CD4-positive, alpha-beta T cell treated with Interleukin-6 for 4 hours (primary cell): ENCODE measurements around the gene TMEM40.
"Not testable (repeated sequence)": the region's sequence is repeated elsewhere in the genome, so short reads cannot be mapped to it uniquely, and the experiment has no call there.

ENCODE experiments used
- DNase-seq: peaks from one replicate; pipeline ENCODE4 v3.0.0-alpha.2; 2020; ENCODE audit warnings: mixed read lengths

The TMEM40 gene

DNA sequence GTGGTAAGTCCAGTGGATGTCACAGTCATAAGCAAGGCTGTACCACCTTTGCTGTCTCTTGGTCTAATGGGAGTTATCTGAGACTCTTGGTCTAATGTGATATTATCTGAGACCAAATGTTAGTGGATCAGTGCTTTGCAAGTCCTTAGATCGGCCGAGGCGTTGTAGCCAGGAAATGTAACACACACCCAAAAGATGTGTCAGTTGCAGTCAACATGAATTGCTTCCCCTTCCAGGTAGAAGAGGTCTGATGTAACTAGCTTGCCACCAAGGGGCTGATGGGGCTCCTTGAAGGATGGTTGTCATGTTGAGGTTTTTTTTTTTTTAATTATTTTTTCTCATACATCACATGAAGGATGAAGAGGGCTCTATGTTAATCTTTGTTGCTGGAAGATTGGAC is 49.7 kb downstream of the TMEM40 start:
- DNase-seq, result no peak

DNA sequence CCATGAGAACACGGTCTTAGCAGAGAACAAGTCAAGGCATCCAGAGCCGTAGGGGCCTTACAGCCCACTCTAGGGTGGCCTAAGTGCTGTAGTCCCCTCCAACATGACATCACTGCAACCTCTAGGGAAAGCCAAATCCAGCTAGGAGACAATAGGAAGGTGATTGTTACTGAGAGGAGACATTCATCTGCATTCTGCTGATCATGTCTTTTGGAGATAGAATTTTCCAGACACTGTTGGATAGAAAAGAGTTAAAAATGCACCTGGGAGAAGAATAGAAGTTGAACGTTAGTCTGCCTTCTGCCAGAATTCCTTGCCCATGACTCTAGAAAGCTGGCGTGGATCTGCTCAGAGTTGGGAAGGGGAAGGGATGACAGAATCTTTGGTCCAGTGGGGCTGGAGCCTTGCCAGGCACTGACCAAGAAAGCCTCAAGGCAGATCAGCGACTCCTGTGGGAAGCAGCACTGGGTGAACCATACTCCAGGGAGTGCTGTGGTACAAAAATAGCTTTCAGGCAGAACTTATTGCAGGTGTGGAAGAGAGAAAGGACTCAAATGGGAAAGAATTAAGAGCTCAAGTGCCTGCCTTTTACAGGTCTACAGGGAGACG is 50.4 kb downstream of the TMEM40 start:
- no peak for DNase-seq

DNA sequence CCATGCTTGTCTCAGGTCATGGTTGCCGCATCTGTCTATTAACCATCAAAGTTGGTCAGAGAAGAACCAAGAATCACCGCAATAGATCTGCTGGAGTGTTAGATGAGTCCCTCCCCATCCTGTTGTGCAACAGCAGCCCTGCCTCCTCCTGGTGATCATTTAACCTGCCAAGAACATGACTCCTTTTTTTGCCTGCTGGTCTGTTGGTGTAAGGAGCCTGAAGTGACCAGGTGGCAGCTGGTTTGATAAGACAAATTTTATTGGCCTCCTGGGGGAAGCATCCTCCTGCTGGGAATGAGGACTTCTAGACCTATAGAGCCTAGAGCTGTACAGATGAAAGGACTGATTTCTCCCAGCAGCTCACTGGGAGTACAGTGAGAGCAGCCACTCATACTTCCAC is 51.6 kb downstream of the TMEM40 start:
- DNase-seq, result no peak

DNA sequence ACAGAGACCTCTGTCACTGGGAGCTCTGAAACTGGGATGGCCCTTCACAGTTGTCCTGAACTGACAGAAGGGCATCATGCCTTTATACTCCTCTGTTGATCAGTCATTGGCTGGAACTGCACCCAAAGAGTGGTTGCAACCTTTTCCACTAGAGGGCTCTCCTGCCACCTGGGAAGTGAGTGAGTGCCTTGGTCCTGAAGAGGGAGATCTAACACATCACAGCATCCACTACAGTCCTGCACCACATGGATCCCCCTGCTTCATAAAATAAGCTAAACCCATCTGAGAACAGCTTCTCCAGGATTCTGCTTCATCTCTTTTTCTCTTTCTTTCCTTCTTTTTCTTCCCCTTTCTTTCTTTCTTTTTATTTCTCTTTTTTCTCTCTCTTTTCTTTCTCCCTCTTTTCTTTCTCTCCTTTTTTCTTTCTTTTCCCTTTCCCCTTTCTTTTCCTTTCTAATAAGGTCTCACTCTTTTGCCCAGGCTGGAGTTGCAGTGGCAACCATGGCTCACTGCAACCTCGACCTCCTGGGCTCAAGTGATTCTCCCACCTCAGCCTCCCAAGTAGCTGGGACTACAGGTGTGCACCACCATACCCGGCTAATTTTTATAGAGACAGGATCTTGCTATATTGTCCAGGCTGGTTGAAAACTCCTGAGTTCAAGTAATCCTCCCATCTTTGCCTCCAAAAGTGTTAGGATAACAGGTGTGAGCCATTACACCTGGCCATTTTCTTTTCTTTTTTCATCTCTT is 52.4 kb downstream of the TMEM40 start:
- peak; percentile 58 for DNase-seq

DNA sequence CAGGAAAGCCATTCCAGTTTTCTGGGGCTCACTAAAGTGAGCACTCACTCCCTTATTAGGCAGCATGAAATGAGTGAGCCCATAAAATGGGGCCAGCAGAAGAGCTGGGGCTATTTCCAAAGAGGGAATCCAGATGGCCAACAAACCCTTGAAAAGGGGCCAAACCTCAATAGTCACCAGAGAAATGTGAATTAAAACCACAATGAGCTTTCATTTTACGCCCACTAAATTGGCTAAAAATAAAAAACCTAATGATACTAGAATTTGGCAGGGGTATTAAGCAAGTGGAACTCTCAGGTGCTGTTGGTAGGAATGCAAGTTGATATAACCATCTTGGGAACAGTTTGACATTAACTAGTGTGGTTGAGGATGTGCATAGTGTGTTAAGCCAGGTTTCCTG is 53.1 kb downstream of the TMEM40 start:
- DNase-seq, result no peak

DNA sequence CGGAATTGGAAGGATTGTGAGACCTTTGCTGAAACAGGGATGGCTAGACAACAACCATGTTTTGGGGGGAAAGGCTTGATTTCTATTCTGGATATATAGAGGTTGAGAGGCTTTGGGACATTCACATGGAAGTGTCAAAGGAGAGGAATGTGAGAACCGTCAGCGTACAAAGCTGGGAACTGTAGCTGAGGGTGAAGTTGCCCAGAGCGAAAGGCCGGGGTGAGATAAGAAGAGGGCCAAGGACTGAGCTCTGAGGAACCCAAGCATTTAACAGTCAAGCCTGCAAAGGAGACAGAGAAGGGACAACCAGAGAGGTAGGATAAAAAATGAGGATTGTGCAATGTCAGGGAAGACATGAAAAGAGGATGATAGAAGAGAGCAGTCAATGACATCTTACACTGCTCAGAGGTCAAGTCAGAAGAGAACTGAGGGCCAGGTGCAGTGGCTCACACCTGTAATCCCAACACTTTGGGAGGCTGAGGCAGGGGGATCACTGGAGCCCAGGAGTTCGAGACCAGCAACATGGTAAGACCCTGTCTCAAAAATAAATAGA is 53.6 kb downstream of the TMEM40 start:
- DNase-seq, result no peak

DNA sequence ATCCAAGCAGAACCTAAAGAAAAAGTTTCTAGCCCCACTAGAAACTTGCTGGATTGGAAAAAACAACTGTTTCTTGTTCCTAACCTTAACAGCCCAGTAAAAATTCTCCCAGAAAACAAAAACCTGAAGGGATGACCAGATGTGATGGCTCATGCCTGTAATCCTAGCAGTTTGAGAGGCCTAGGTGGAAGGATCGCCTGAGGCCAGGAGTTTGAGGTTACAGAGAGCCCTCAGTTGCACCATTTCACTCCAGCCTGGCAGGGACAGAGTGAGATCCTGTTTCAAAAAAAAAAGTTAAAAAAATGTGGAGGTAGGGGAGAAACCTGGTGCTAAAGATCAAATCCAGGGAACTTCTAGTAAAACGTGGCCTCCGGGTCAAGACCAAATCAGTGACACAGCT is 56.6 kb downstream of the TMEM40 start:
- DNase-seq, result no peak

DNA sequence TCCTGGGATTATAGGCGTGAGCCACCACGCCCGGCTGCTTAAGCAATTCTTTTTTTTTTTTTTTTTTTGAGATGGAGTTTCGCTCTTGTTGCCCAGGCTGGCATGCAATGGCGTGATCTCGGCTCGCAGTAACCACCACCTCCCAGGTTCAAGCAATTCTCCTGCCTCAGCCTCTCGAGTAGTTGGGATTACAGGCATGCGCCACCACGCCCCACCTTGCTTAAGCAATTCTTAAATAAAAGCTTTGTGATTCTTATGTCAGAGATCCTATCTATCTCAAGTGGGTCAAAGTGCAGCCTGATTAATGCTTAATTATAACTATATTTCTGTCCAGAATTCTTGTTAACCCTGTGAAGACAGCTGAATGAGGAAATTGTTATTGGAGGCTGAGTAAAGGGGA is 57.5 kb downstream of the TMEM40 start:
- DNase-seq, result not testable (repeated sequence)

DNA sequence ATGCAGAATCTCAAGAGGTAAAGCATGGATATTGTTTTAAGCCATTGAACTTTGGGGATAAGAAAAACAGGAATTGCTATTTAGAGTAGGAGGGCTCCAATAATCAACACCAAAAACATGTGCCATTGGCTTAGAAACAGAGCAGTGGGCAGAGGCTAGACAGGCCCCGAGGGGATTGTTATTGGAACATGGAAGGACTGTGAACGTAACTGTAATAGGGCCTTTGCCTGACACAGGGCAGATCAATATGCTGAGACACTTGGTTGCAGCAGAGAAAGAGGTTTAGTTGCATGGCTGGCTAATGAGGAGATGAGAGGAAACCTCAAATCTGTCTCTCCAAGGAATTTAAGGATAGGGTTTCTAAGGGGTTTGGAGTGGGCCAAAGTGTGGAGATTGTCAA is 58.3 kb downstream of the TMEM40 start:
- DNase-seq, result no peak

DNA sequence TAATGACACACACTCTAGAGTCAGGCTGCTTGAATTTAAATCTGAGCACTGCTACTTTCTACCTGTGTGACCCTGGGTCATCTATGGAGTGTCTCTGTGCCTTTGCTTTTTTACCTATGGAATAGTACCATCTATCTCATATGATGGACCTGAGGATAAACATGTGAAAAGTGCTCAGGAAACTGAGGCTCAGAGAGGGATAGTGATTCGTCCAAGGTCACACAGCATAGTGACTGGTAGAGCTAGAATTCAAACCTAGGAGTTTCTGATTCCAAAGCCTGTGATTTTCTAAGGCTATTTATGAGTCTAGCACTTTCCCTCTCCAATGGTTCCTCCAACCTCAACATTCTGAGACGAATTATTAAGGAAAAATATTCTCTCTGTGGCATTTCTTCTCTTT is 63.1 kb downstream of the TMEM40 start:
- no peak for DNase-seq

DNA sequence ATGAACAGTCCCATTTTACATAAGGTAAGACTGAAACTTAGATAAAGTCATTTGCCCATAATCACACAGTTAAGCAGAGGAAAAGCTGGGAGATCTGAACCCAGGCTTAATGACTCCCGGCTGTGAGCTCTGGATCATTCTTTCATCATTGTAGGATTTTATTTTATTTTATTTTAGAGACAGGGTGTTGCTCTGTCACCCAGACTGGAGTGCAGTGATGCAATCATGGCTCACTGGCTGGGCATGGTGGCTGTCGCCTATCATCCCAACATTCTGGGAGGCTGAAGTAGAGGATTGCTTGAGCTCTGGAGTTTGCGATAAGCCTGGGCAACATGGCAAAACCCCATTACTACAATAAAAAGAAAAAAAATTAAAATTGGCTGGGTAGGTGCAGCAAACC is 63.9 kb downstream of the TMEM40 start:
- DNase-seq, result no peak

DNA sequence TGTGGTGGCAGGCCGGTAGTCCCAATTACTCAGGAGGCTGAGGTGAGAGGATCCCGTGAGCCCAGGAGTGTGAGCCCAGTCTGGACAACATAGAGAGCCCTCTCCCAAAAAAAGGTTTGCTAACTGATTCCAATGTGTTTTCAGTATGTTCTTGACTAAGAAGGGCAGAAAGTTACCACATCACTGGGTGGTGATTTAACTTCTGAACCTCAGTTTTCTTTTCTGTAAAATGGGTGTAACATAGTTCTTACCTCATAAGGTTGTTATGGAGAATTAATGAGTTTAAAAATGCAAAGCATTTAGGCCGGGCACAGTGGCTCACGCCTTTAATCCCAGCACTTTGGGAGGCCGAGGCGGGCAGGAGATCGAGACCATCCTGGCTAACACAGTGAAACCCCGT is 66.6 kb downstream of the TMEM40 start:
- no peak for DNase-seq

DNA sequence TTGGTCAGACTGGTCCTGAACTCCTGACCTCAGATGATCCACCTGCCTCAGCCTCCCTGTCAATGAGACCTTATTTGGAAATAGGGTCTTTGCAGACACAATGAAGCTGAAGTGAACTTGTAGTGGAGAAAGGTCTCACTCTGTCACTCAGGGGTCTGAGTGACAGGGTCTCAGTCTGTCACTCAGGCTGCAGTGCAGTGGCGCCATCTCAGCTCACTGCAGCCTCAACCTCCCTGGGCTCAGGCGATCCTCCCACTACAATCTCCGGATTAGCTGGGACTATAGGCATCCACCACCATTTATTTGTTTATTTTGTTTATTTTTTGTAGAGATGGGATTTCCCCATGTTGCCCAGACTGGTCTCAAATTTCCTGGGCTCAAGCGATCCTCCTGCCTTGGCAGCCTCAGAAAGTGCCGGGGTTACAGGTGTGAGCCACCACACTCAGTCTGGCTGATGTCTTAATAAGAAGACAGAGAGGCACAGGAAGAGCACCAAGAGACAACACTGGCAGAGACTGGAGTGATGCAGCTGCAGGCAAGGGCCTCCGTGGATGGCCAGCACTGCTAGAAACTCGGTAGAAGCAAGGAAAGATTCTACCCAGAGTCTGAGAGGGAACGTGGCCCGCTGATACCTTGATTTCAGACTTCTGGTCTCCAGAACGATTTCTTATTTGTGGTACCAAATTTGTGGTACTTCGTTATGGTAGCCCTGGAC is 68.9 kb downstream of the TMEM40 start:
- DNase-seq, result no peak

DNA sequence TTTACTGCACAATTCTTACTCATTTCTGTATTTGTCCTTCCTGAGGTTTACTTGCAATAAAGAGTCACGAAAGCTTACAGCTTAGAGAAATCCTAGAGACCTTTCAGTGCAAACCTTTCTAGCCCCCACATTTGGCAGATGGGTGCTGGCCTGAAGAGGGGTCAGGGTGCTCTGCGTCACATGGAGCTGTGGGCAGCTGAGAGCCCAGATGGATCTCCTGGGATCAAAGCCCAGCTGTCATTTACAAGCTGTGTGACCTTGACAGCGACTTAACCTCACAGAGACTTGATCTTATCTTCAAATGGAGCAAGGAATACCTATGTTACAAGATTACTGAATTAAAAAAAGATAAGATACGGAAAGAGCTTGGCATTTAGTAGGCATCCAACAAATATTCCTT is 71.1 kb downstream of the TMEM40 start:
- DNase-seq, result no peak

DNA sequence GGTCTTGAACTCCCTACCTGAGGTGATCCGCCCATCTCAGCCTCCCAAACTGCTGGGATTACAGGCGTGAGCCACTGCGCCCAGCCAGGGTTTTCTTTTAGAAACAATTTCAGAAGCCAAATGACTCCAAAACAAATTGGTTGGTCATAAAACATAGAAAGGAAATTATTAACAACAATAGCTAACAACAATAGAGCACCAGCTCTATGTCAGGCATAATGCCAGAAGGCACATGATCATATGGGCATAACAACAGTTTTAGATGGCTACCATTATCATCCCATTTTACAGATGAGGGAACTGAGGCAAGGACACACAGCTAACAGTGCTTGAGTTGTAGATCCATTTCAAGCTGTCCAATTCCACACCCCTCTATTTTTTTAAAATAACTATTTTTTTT is 73.0 kb downstream of the TMEM40 start:
- DNase-seq, result no peak
